ENCODE data around the gene KRT4. TPM values are rescaled to one million over a fixed set of nuclear protein-coding genes. Genes with fewer than 3 reads are reported as not detected.

KRT4 gene
- polyA plus RNA-seq, 3 donors, result not detected

DNA sequence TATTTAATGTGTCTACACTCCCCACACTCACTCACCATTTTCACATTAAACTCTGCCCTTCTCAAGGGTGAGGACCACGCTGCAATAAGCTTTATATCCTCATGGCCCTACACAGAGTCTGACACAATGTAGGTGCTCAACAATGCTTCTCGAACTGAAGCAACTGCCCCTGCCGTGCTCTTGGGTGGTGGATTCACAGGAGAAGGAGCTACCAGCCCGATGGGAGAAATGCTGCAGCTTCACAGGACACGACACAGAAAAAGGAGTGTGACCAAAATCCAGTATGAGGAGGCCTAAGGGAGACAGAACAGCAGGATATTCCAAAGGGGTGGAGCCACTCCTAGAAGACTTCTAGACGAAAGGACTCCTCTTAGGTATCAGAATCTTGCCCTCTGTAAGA is 11.5 kb downstream of the KRT4 start:
- intact Hi-C loops (cut with micrococcal nuclease), result no loop called here
- Mint-ChIP-seq H3K4me1 (no peaks in the 10 kb centered on the region), H3K4me3 (no peak overlapping the region), H3K36me3 (no peaks in the 10 kb centered on the region), H3K9me3 (peaks cover 0 to 2% (median 0%) of the 10 kb centered on the region in 7 donors), H3K27me3 (ENCODE audit: low read depth in 3 of 3) (peaks cover 5 to 9% (median 7%) of the 10 kb centered on the region in 3 donors), H3K27ac (no peak overlapping the region)
- no peaks in the 10 kb centered on the region for H4K20me1 ChIP-seq (ENCODE audit: insufficient read depth, low read length)
- H3K4me3 ChIP-seq (replicated peaks in 1 of 3; ENCODE audit: low read depth in 2 of 3, low read length in 3 of 3), result no peak overlapping the region
- no peaks in the 10 kb centered on the region for H3K36me3 ChIP-seq (replicated peaks in 1 of 2; ENCODE audit: control insufficient read depth in 1 of 2, insufficient read depth in 2 of 2, low read length in 2 of 2)
- no peak overlapping the region for H3K4me2 ChIP-seq (replicated peaks; ENCODE audit: extremely low read depth, low read length, poor library complexity, severe bottlenecking)
- no peak overlapping the region for H2AFZ ChIP-seq (ENCODE audit: insufficient read depth, low read depth, low read length, poor library complexity, severe bottlenecking)
- no peaks in the 10 kb centered on the region for H3K9me3 ChIP-seq (replicated peaks in 1 of 2; ENCODE audit: control insufficient read depth in 1 of 2, insufficient read depth in 1 of 2, low read length in 2 of 2)
- DNase-seq, result no peak
- no peak overlapping the region for H3K9ac ChIP-seq (ENCODE audit: insufficient read depth, low read length, poor library complexity, severe bottlenecking)
- WGBS (ENCODE audit: insufficient coverage), result 71% methylated on average over 5 of the region's 6 CpGs
- H3K27me3 ChIP-seq (ENCODE audit: control insufficient read depth in 2 of 2, insufficient read depth in 2 of 2, low read length in 2 of 2), result no peaks in the 10 kb centered on the region
- H3K79me2 ChIP-seq (ENCODE audit: insufficient read depth, low read length), result no peaks in the 10 kb centered on the region
- TF ChIP-seq, protein P1, sequence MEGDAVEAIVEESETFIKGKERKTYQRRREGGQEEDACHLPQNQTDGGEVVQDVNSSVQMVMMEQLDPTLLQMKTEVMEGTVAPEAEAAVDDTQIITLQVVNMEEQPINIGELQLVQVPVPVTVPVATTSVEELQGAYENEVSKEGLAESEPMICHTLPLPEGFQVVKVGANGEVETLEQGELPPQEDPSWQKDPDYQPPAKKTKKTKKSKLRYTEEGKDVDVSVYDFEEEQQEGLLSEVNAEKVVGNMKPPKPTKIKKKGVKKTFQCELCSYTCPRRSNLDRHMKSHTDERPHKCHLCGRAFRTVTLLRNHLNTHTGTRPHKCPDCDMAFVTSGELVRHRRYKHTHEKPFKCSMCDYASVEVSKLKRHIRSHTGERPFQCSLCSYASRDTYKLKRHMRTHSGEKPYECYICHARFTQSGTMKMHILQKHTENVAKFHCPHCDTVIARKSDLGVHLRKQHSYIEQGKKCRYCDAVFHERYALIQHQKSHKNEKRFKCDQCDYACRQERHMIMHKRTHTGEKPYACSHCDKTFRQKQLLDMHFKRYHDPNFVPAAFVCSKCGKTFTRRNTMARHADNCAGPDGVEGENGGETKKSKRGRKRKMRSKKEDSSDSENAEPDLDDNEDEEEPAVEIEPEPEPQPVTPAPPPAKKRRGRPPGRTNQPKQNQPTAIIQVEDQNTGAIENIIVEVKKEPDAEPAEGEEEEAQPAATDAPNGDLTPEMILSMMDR (IDR thresholded peaks at IDR 0.05), result no peak
- H3K4me1 ChIP-seq (ENCODE audit: control insufficient read depth in 1 of 2, insufficient read depth in 2 of 2, low read length in 2 of 2), result no peaks in the 10 kb centered on the region
- H3K27ac ChIP-seq (ENCODE audit: low read depth in 1 of 2, low read length in 2 of 2), result no peak overlapping the region

DNA sequence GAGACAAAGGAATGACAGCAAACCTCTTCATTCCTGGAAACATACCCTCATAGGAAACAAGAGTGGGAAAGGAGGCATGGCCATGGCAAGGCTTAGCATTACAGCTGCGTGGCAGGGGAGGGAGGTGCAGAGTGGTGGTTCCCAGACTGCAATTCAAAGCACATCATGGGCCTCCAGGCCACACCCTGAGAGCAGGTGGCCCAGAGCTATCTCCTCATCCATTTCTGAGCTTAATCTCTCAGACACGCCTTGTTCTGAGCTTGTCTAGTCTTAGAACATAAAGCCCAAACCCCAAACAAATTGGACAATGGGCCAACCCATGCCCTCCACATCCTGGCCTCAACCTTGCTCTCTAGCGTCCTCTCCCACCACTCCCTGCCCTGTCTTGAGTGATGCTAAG is 12.1 kb downstream of the KRT4 start:
- Histone ChIP-seq H2AFZ (ENCODE audit: insufficient read depth, low read depth, low read length, poor library complexity, severe bottlenecking) (no peak overlapping the region), H3K27me3 (ENCODE audit: control insufficient read depth in 2 of 2, insufficient read depth in 2 of 2, low read length in 2 of 2) (no peaks in the 10 kb centered on the region), H3K36me3 (replicated peaks in 1 of 2; ENCODE audit: control insufficient read depth in 1 of 2, insufficient read depth in 2 of 2, low read length in 2 of 2) (no peaks in the 10 kb centered on the region), H3K4me1 (ENCODE audit: control insufficient read depth in 1 of 2, insufficient read depth in 2 of 2, low read length in 2 of 2) (no peaks in the 10 kb centered on the region), H3K4me3 (replicated peaks in 1 of 3; ENCODE audit: low read depth in 2 of 3, low read length in 3 of 3) (no peak overlapping the region), H3K9ac (ENCODE audit: insufficient read depth, low read length, poor library complexity, severe bottlenecking) (no peak overlapping the region), H3K27ac (ENCODE audit: low read depth in 1 of 2, low read length in 2 of 2) (no peak overlapping the region), H3K79me2 (ENCODE audit: insufficient read depth, low read length) (no peaks in the 10 kb centered on the region), H4K20me1 (ENCODE audit: insufficient read depth, low read length) (no peaks in the 10 kb centered on the region), H3K9me3 (replicated peaks in 1 of 2; ENCODE audit: control insufficient read depth in 1 of 2, insufficient read depth in 1 of 2, low read length in 2 of 2) (no peaks in the 10 kb centered on the region), H3K4me2 (replicated peaks; ENCODE audit: extremely low read depth, low read length, poor library complexity, severe bottlenecking) (no peak overlapping the region)
- no peaks in the 10 kb centered on the region for H3K4me1 Mint-ChIP-seq
- H3K27ac Mint-ChIP-seq, result no peak overlapping the region
- TF ChIP-seq, protein P1 (IDR thresholded peaks at IDR 0.05), result no peak
- no peak for DNase-seq
- intact Hi-C loops (cut with micrococcal nuclease), result no loop called here
- H3K9me3 Mint-ChIP-seq, result peaks cover 0 to 2% (median 0%) of the 10 kb centered on the region in 7 donors
- no peak overlapping the region for H3K4me3 Mint-ChIP-seq
- H3K27me3 Mint-ChIP-seq (ENCODE audit: low read depth in 3 of 3), result peaks cover 5 to 9% (median 7%) of the 10 kb centered on the region in 3 donors
- 100% methylated on average over 2 of the region's 3 CpGs for WGBS (ENCODE audit: insufficient coverage)
- H3K36me3 Mint-ChIP-seq, result no peaks in the 10 kb centered on the region

Measured in CD14-positive monocyte (primary cell).